Activated CD8-positive, alpha-beta T cell treated with anti-CD3 and anti-CD28 coated beads, Interleukin-2, amount 10 ng/mL, durations not matched to agents 7 days and 5 days (primary cell): ENCODE results near the gene FAM110A. TPM values are rescaled to one million over a fixed set of nuclear protein-coding genes. Genes with fewer than 3 reads are reported as not detected.
"Not testable (repeated sequence)": the region's sequence is repeated elsewhere in the genome, so short reads cannot be mapped to it uniquely, and the experiment has no call there.

Experiments
- ATAC-seq: fragments of 150-1000 bp; cut with Tn5 transposase; one replicate; pipeline ENCODE4 v1.10.0; 2021; ENCODE audit warnings: moderate library complexity
- CTCF ChIA-PET: fragments of 350-600 bp; sonication (Branson Sonifier 250); formaldehyde crosslinking; loops from one replicate; lab custom pipeline; 2021; ENCODE audit warnings: antibody characterized with exemption; lab: Charles Lee
- POLR2A ChIA-PET: fragments of 350-600 bp; sonication (Branson Sonifier 250); formaldehyde crosslinking; loops from one replicate; lab custom pipeline; 2021; ENCODE audit warnings: antibody characterized with exemption; lab: Charles Lee
- DNase-seq: peaks from one replicate; pipeline ENCODE4 v3.0.0-alpha.2; 2020
- H3K27ac Mint-ChIP-seq: one replicate; pipeline ENCODE4 v1.8.0; 2021; ENCODE audit warnings: mild to moderate bottlenecking, mixed read lengths
- H3K27me3 Mint-ChIP-seq: one replicate; pipeline ENCODE4 v1.8.0; 2021; ENCODE audit warnings: low read depth, mixed read lengths
- H3K36me3 Mint-ChIP-seq: one replicate; pipeline ENCODE4 v1.8.0; 2021; ENCODE audit warnings: low read depth, mixed read lengths
- H3K4me1 Mint-ChIP-seq: one replicate; pipeline ENCODE4 v1.8.0; 2021; ENCODE audit warnings: low read depth, mixed read lengths
- H3K4me3 Mint-ChIP-seq: one replicate; pipeline ENCODE4 v1.8.0; 2021; ENCODE audit warnings: mild to moderate bottlenecking, mixed read lengths
- H3K9me3 Mint-ChIP-seq: one replicate; pipeline ENCODE4 v1.8.0; 2022; ENCODE audit warnings: mixed read lengths; ENCODE audit not compliant: insufficient read depth
- total RNA-seq, 2 experiments: library from RNA; stranded (reverse); gene quantifications; one replicate each; pipeline ENCODE4 v1.2.3, GENCODE V29; 2021

FAM110A gene
- total RNA-seq, 2 experiments from 2014 or later, result 35.9 to 36.3 TPM

DNA sequence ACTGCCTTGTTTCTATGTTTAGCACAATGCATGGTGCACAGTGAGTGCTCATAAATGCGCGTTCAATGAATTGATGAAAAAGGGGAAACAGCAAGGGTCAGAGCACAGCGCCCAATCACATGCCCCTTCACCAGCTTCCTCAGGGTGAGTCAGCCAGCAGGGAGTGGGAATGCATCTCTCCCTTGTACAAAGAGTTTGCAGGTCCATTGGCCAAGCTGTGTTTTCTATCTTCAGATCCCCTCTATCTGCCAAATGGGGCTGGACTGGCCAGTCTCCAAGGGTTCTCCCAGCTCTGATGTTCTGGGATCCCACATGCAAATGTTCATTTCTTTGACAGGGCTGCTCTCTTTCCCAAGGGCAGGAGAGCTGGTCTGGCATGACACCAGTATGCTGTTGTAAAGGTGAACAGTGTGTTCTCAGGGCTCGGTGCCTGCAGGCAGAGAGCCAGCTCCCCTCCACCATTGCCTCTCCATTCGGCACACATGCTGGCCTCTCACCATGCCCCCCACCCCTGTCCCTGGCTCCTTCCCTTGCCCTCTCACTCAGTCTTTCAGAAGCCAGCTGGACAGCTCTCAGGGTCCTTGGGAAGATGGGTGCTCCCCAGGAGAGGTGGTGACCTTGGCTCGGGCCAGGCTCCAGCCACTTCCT is 57.7 kb downstream of the FAM110A start:
- H3K4me3 Mint-ChIP-seq, result no peak overlapping the region
- ChIA-PET POLR2A (no interaction called here), CTCF (no interaction called here)
- peaks cover 16% of the 10 kb centered on the region for H3K27me3 Mint-ChIP-seq
- no peak for DNase-seq
- H3K9me3 Mint-ChIP-seq, result no peaks in the 10 kb centered on the region
- H3K4me1 Mint-ChIP-seq, result no peaks in the 10 kb centered on the region
- H3K27ac Mint-ChIP-seq, result no peak overlapping the region
- no peak for ATAC-seq
- no peaks in the 10 kb centered on the region for H3K36me3 Mint-ChIP-seq

DNA sequence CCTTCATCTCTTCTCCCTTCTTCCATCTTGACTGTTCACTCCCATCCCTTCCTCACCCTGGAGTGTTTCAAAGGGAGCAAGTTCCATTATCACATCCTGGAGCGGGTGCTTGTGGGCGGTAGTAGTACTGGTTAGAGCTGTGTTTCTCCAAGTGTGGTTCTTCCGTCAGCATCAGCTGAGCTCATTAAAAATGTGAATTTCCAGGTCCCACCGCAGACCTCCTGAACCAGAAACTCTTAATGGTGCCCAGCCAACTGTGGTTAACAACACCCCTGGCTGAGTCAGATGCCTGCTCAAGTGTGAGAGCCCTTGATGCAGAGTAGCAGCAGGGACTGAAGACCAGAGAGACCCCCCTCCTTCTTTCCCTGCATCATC is 58.2 kb downstream of the FAM110A start:
- ChIA-PET CTCF (no interaction called here), POLR2A (no interaction called here)
- H3K4me3 Mint-ChIP-seq, result no peak overlapping the region
- no peaks in the 10 kb centered on the region for H3K4me1 Mint-ChIP-seq
- DNase-seq, result no peak
- peaks cover 14% of the 10 kb centered on the region for H3K27me3 Mint-ChIP-seq
- H3K9me3 Mint-ChIP-seq, result no peaks in the 10 kb centered on the region
- no peak overlapping the region for H3K27ac Mint-ChIP-seq
- H3K36me3 Mint-ChIP-seq, result no peaks in the 10 kb centered on the region
- ATAC-seq, result no peak

DNA sequence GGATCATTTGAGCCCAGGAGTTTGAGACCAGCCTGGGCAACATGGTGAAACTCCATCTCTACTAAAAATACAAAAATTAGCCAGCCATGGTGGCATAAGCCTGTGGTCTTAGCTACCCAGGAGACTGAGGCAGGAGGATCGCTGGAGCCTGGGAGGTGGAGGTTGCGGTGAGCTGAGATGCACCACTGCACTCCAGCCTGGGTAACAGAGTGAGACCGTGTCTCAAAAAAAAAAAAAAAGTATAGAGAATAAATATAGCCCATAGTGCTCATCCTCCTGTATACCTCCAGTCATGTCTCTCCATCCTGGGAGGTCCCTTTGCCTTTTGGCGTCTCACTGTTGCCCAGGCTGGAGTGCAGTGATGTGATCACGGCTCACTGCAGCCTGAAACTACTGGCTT is 58.9 kb downstream of the FAM110A start:
- CTCF ChIA-PET, H3K9me3 Mint-ChIP-seq: not testable (repeated sequence)

More for the DNA sequence above, 58.9 kb downstream of the FAM110A start:
- peaks cover 11% of the 10 kb centered on the region for H3K27me3 Mint-ChIP-seq
- H3K27ac Mint-ChIP-seq, DNase-seq, H3K36me3 Mint-ChIP-seq, ATAC-seq, POLR2A ChIA-PET, H3K4me3 Mint-ChIP-seq, H3K4me1 Mint-ChIP-seq: not testable (repeated sequence)

Other genes with a start within 250 kb of the FAM110A start
- gene TCF15, start 223.4 kb upstream of the FAM110A start, total RNA-seq, result not detected
- 1 to 10 TPM; 8.9 to 9.3 TPM for gene SRXN1, start 180.5 kb upstream of the FAM110A start, total RNA-seq
- not detected for gene SCRT2, start 157.9 kb upstream of the FAM110A start, total RNA-seq
- not detected for gene SLC52A3, start 65.2 kb upstream of the FAM110A start, total RNA-seq
- not detected for gene ANGPT4, start 82.6 kb downstream of the FAM110A start, total RNA-seq
- gene RSPO4, start 168.6 kb downstream of the FAM110A start, total RNA-seq, result not detected